Amygdala (tissue), 56 donors: Measurements from ENCODE around the gene APOC4.

Experiments
- DNase-seq, 56 donors: peaks; one replicate each; lab custom pipeline; 2025; lab: John Stamatoyannopoulos, UW

The APOC4 gene

GRCh38 chr19:44988896-44989556, 47.0 kb downstream of the APOC4 start:
- DNase-seq, result peak in 36 of 56 donors; percentile 3 to 63 (median 32)

DNA sequence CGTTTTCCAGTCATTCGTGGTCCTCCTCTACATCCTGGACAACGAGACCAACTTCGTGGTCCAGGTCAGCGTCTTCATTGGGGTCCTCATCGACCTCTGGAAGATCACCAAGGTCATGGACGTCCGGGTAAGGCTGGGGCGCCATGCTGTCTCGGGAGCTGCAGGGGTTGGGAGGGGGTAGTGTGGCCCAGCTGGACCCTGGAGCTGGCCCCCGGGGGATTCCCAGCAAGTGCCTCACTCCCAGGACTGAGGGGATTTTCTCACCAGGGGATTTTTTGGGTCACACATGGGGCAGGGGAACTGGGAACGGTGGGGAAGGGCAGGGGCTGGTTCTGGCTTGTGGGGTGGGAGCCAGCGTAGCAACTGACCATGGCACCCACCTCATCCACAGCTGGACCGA, 48.4 kb downstream of the APOC4 start:
- DNase-seq, result no peak

DNA sequence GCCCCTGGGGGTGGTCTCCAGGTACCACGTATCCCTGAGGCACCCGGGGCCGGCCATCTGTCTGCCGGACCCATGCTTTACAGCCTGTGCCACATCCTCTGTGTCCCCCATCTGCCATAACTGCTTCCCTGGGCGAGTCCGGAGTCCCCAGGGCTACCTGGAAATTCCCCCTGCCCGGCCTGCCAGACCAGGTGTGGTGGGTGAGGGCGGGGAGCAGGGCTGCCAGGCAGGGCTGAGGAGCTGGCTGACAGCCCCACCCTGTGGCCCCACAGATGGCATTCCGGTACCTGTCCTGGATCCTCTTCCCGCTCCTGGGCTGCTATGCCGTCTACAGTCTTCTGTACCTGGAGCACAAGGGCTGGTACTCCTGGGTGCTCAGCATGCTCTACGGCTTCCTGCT, 48.9 kb downstream of the APOC4 start:
- no peak for DNase-seq

DNA sequence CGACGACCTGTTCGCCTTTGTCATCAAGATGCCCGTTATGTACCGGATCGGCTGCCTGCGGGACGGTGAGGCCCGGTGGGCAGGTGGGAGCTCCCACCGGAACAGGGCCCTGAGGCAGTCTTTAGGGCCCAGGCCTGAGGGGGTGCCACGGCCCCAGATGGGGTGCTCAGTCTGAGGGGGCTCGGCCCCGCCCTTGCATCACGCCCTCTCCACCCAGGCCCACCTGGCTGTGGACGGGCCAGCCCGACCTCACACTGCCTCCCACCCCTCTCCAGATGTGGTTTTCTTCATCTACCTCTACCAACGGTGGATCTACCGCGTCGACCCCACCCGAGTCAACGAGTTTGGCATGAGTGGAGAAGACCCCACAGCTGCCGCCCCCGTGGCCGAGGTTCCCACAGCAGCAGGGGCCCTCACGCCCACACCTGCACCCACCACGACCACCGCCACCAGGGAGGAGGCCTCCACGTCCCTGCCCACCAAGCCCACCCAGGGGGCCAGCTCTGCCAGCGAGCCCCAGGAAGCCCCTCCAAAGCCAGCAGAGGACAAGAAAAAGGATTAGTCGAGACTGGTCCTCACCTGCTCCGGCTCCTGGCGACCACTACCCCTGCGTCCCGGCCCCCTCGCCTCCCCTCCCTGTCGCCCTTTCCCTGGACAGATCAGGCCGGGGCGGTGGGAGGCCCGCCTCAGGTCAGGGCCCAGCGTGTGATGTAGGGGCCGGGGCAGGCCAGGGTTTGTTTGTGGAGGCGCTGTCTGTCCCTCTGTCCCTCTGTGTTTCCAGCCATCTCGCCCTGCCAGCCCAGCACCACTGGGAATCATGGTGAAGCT, 50.5 kb downstream of the APOC4 start:
- no peak for DNase-seq

GRCh38 chr19:44993526-44993925, 51.5 kb downstream of the APOC4 start:
- no peak for DNase-seq

GRCh38 chr19:44993926-44994537, 52.0 kb downstream of the APOC4 start:
- no peak for DNase-seq
